ENCODE measurements around the gene IFNG.

IFNG gene

GRCh38 chr12:68170726-68171125, 11.2 kb upstream of the IFNG start:
- Histone ChIP-seq H3K27ac (no peak overlapping the region), H3K4me3 (ENCODE audit: low read depth, low read length) (no peak overlapping the region), H3K27me3 (ENCODE audit: control insufficient read depth, insufficient read depth, low read length) (no peaks in the 10 kb centered on the region), H3K9me3 (ENCODE audit: control insufficient read depth, low read length) (no peaks in the 10 kb centered on the region), H3K36me3 (ENCODE audit: control insufficient read depth, insufficient read depth, low read length) (no peaks in the 10 kb centered on the region), H3K4me2 (ENCODE audit: low read length) (no peak overlapping the region), H3K4me1 (no peaks in the 10 kb centered on the region), H2AFZ (no peak overlapping the region), H3K79me2 (no peaks in the 10 kb centered on the region), H3K9ac (no peak overlapping the region)
- TF ChIP-seq, protein P1, sequence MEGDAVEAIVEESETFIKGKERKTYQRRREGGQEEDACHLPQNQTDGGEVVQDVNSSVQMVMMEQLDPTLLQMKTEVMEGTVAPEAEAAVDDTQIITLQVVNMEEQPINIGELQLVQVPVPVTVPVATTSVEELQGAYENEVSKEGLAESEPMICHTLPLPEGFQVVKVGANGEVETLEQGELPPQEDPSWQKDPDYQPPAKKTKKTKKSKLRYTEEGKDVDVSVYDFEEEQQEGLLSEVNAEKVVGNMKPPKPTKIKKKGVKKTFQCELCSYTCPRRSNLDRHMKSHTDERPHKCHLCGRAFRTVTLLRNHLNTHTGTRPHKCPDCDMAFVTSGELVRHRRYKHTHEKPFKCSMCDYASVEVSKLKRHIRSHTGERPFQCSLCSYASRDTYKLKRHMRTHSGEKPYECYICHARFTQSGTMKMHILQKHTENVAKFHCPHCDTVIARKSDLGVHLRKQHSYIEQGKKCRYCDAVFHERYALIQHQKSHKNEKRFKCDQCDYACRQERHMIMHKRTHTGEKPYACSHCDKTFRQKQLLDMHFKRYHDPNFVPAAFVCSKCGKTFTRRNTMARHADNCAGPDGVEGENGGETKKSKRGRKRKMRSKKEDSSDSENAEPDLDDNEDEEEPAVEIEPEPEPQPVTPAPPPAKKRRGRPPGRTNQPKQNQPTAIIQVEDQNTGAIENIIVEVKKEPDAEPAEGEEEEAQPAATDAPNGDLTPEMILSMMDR (IDR thresholded peaks at IDR 0.05) = no peak

DNA sequence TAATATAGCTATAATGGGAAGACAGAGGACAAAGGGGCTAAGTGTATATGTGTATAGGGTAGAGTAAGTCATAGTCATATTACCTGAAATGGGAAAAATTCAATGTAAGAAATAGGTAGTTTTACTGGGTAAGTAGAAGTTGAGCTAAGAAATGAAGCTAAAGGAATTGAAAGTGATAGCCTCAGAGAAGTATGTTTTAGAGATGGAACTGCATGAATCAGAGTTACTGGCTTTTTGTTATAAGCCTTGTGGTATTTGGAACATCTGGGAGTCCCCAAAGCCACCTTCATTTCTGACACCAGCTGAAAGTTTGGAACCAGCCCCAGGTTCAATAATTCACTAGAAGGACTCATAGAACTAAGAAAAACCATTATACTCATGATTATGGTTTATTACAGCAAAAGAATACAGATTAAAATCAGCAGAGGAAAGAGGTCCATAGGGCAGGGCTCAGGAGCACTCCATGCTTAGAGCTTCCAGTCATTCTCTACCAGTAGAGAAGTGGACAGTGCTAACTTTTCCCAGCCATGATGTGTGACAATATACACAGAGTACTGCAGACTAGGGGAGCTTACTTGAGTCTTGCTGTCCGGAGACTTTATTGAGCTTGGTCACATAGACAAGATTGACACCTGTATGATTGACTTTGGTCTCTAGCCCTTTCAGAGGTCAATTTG, 9.8 kb upstream of the IFNG start:
- H3K9ac ChIP-seq = no peak overlapping the region
- no peak overlapping the region for H3K4me3 ChIP-seq (ENCODE audit: low read depth, low read length)
- H3K79me2 ChIP-seq = no peaks in the 10 kb centered on the region

DNA sequence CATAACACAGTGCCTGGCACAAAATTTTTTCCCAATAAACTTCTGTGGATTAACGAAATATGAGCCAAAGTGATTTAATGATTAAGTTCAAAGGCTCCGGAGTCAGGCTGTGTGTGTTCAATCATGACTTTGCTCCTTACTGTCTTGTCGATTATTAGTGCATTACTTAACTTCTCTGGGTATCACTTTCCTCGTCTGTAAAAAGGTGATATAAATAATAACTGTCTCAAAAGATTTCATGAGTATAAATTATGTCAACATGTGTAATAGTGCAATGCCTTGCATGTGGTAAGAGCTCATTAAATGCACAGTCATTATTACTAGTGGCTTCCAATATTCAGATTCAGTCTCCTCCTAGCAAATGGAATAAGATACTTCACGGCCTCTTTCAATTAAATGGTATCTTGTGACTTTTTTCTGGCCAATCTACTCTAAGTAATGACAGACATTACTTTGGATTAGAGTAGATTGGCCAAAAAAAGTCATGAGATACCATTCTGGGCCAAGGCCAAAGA, 6.8 kb upstream of the IFNG start:
- Histone ChIP-seq H3K4me1 (no peaks in the 10 kb centered on the region), H3K27ac (no peak overlapping the region), H2AFZ (no peak overlapping the region), H3K79me2 (no peaks in the 10 kb centered on the region), H3K27me3 (ENCODE audit: control insufficient read depth, insufficient read depth, low read length) (no peaks in the 10 kb centered on the region), H3K9me3 (ENCODE audit: control insufficient read depth, low read length) (no peaks in the 10 kb centered on the region), H3K4me3 (ENCODE audit: low read depth, low read length) (no peak overlapping the region), H3K4me2 (ENCODE audit: low read length) (no peak overlapping the region), H3K9ac (no peak overlapping the region), H3K36me3 (ENCODE audit: control insufficient read depth, insufficient read depth, low read length) (no peaks in the 10 kb centered on the region)
- TF ChIP-seq, protein P1 (IDR thresholded peaks at IDR 0.05) = no peak

More for the DNA sequence above, 9.8 kb upstream of the IFNG start:
- Histone ChIP-seq H3K27me3 (ENCODE audit: control insufficient read depth, insufficient read depth, low read length) (no peaks in the 10 kb centered on the region), H3K36me3 (ENCODE audit: control insufficient read depth, insufficient read depth, low read length) (no peaks in the 10 kb centered on the region), H3K9me3 (ENCODE audit: control insufficient read depth, low read length) (no peaks in the 10 kb centered on the region), H3K4me2 (ENCODE audit: low read length) (no peak overlapping the region), H2AFZ (no peak overlapping the region), H3K27ac (no peak overlapping the region), H3K4me1 (no peaks in the 10 kb centered on the region)
- TF ChIP-seq, protein P1 (IDR thresholded peaks at IDR 0.05) = no peak

GRCh38 chr12:68163560-68164081, 4.1 kb upstream of the IFNG start:
- no peak overlapping the region for H2AFZ ChIP-seq
- no peak overlapping the region for H3K9ac ChIP-seq
- no peak overlapping the region for H3K27ac ChIP-seq

More at GRCh38 chr12:68163560-68164081, 4.1 kb upstream of the IFNG start:
- no peaks in the 10 kb centered on the region for H3K36me3 ChIP-seq (ENCODE audit: control insufficient read depth, insufficient read depth, low read length)
- no peaks in the 10 kb centered on the region for H3K4me1 ChIP-seq
- TF ChIP-seq, protein P1 (IDR thresholded peaks at IDR 0.05) = no peak
- no peak overlapping the region for H3K4me2 ChIP-seq (ENCODE audit: low read length)
- H3K27me3 ChIP-seq (ENCODE audit: control insufficient read depth, insufficient read depth, low read length) = no peaks in the 10 kb centered on the region
- no peaks in the 10 kb centered on the region for H3K9me3 ChIP-seq (ENCODE audit: control insufficient read depth, low read length)
- H3K79me2 ChIP-seq = no peaks in the 10 kb centered on the region
- H3K4me3 ChIP-seq (ENCODE audit: low read depth, low read length) = no peak overlapping the region

Data from parathyroid adenoma (tissue), 2 donors.